Measurements from ENCODE around the gene HIVEP2. TPM values are rescaled to one million over a fixed set of nuclear protein-coding genes. Genes with fewer than 3 reads are reported as not detected.
A peak's percentile ranks its signal among the peaks of the same experiment; 100 is the strongest.

Gene HIVEP2
- total and polyA plus RNA-seq, 7 experiments from 2014 or later = 12.2 to 92.1 (median 51.5) TPM

DNA sequence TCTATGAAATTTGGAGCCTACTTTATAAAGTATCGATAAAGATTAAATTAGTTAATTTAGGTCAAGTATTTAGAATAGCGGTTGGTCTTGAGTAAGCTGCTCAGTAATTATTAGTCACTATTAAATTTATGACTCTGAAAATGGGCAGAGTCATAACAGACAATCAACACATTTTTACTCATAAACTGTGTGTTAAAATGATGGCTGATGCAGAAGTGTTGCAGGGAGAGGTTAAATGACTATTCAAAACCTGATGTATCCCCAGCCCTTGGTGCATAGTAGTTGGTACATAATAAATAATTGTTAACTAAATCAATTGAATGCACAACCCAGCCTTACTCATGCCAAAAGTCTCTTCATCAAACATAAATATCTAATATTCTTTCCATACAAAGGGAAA, 30.6 kb downstream of the HIVEP2 start:
- peaks cover 0 to 30% (median 16%) of the 10 kb centered on the region in 5 donors for H3K36me3 Mint-ChIP-seq

DNA sequence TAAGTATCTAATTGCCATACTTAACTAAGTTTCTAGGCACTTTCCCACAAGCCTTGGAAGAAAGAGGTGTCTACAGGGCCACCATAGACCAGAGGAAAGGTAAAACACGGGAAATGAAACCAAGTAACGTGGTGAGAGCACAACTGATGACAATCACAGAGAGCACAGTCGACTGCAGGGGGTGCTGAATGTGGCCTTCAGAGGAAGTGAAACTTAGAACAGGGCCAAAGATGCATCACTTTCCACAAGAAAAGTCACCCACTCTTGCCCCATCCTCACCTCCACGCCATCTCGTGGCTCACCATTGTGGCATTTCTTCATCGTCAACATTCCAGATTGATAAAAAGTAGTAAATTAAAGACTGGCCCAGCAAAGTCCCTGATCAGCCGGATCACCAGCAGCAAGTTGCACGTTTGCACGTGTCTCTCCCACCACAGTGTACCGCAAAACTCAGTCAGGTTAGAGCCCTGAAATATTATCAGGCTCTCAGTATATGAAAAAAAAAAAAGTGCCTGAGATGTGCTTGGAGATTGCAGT, 31.4 kb downstream of the HIVEP2 start:
- no peaks in the 10 kb centered on the region for H3K27me3 Mint-ChIP-seq
- Histone ChIP-seq H3K27ac (ENCODE audit: low read depth, low read length) (peak overlapping the region; percentile 82), H3K36me3 (ENCODE audit: control insufficient read depth in 2 of 3, insufficient read depth in 3 of 3, low read length in 3 of 3) (no peaks in the 10 kb centered on the region), H3K4me1 (ENCODE audit: control insufficient read depth in 2 of 2, insufficient read depth in 2 of 2, low read length in 2 of 2) (peaks cover 52 to 75% of the 10 kb centered on the region in 2 donors), H3K27me3 (ENCODE audit: control insufficient read depth in 2 of 2, insufficient read depth in 2 of 2, low read length in 2 of 2) (no peaks in the 10 kb centered on the region), H3K9me3 (ENCODE audit: control insufficient read depth in 2 of 3, low read length in 3 of 3) (no peaks in the 10 kb centered on the region), H3K4me3 (ENCODE audit: low read length) (peak overlapping the region; percentile 55)
- H3K4me1 Mint-ChIP-seq = peaks cover 52 to 96% (median 93%) of the 10 kb centered on the region in 7 donors
- POLR2A ChIA-PET = interaction anchor here (0.6 to 7.5 kb wide), 10 partner anchors 10 to 71 kb away, joined by 3 to 75 read pairs (median 6); no protein-coding TSS in a partner anchor
- peak overlapping the region; percentile 71 to 94 (median 87) for H3K4me3 Mint-ChIP-seq
- CTCF ChIA-PET = interaction anchor here (0.6 to 1.6 kb wide), 8 partner anchors 10 to 433 kb away, joined by 3 to 6 read pairs (median 4); no protein-coding TSS in a partner anchor
- peak; percentile 34 to 83 (median 80) for DNase-seq
- H3K36me3 Mint-ChIP-seq = peaks cover 0 to 30% (median 16%) of the 10 kb centered on the region in 5 donors
- H3K9me3 Mint-ChIP-seq = no peaks in the 10 kb centered on the region
- H3K27ac Mint-ChIP-seq = peak overlapping the region in 7 of 9 donors; percentile 95 to 100 (median 99)
- intact Hi-C loops (cut with micrococcal nuclease) = loop anchor here (1.0 to 5.0 kb wide), 12 partner anchors 9 to 94 kb away; no protein-coding TSS in a partner anchor
- ATAC-seq = peak; percentile 93

More for the DNA sequence above, 30.6 kb downstream of the HIVEP2 start:
- Mint-ChIP-seq H3K27me3 (no peaks in the 10 kb centered on the region), H3K4me1 (peaks cover 52 to 99% (median 95%) of the 10 kb centered on the region in 7 donors), H3K4me3 (peak overlapping the region in 1 of 10 donors; percentile 18), H3K27ac (peak overlapping the region in 6 of 9 donors; percentile 95 to 100 (median 99)), H3K9me3 (no peaks in the 10 kb centered on the region)
- Histone ChIP-seq H3K36me3 (ENCODE audit: control insufficient read depth in 2 of 3, insufficient read depth in 3 of 3, low read length in 3 of 3) (no peaks in the 10 kb centered on the region), H3K27ac (ENCODE audit: low read depth, low read length) (peak overlapping the region; percentile 82), H3K27me3 (ENCODE audit: control insufficient read depth in 2 of 2, insufficient read depth in 2 of 2, low read length in 2 of 2) (no peaks in the 10 kb centered on the region), H3K9me3 (ENCODE audit: control insufficient read depth in 2 of 3, low read length in 3 of 3) (no peaks in the 10 kb centered on the region), H3K4me1 (ENCODE audit: control insufficient read depth in 2 of 2, insufficient read depth in 2 of 2, low read length in 2 of 2) (peaks cover 56 to 77% of the 10 kb centered on the region in 2 donors), H3K4me3 (ENCODE audit: low read length) (no peak overlapping the region)
- intact Hi-C loops (cut with micrococcal nuclease) = loop anchor here (2.0 to 5.0 kb wide), 2 partner anchors 14 to 42 kb away; no protein-coding TSS in a partner anchor
- CTCF ChIA-PET = interaction anchor here (0.6 to 1.3 kb wide), 4 partner anchors 27 to 433 kb away, joined by 3 to 6 read pairs (median 3); no protein-coding TSS in a partner anchor
- POLR2A ChIA-PET = interaction anchor here (0.6 to 7.5 kb wide), 7 partner anchors 9 to 212 kb away, joined by 3 to 75 read pairs (median 6); no protein-coding TSS in a partner anchor
- DNase-seq (no peak), ATAC-seq (no peak)

DNA sequence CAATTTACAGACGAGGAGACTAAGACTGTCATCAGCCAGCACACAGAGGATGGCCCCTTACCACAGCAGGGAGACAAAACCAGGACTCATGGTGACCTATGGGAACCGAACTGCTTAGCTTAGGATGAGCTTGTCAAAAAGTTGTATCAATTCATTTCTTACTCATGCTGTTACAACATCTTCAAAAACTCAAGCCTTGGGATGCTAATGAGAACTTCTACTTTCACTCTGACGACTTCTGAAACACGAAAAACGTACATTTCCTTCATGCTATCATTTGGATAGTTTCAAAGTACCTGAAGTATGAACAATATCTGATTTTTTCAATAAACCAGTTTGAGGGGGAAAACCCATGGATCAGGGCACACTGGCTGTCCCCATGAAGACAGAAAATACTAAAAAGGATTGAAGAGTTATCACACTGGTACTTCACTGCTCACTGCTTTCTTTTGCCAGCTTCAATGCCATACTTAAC, 31.9 kb downstream of the HIVEP2 start:
- H3K27me3 ChIP-seq (ENCODE audit: control insufficient read depth in 2 of 2, insufficient read depth in 2 of 2, low read length in 2 of 2) = no peaks in the 10 kb centered on the region
- Mint-ChIP-seq H3K36me3 (peaks cover 0 to 30% (median 12%) of the 10 kb centered on the region in 5 donors), H3K27me3 (no peaks in the 10 kb centered on the region), H3K9me3 (peaks cover 0 to 2% (median 0%) of the 10 kb centered on the region in 11 donors), H3K27ac (peak overlapping the region in 7 of 9 donors; percentile 95 to 100 (median 99)), H3K4me1 (peaks cover 57 to 96% (median 93%) of the 10 kb centered on the region in 7 donors), H3K4me3 (peak overlapping the region; percentile 71 to 94 (median 87))
- ATAC-seq = peak; percentile 55
- intact Hi-C loops (cut with micrococcal nuclease) = loop anchor here (1.0 to 5.0 kb wide), 11 partner anchors 9 to 94 kb away; no protein-coding TSS in a partner anchor
- H3K4me1 ChIP-seq (ENCODE audit: control insufficient read depth in 2 of 2, insufficient read depth in 2 of 2, low read length in 2 of 2) = peaks cover 54 to 76% of the 10 kb centered on the region in 2 donors
- H3K4me3 ChIP-seq (ENCODE audit: low read length) = peak overlapping the region; percentile 55
- POLR2A ChIA-PET = interaction anchor here (1.0 to 7.5 kb wide), 8 partner anchors 10 to 70 kb away, joined by 3 to 75 read pairs (median 6); no protein-coding TSS in a partner anchor
- CTCF ChIA-PET = interaction anchor here (0.6 to 1.6 kb wide), 6 partner anchors 9 to 219 kb away, joined by 3 to 6 read pairs (median 4); no protein-coding TSS in a partner anchor
- H3K36me3 ChIP-seq (ENCODE audit: control insufficient read depth in 2 of 3, insufficient read depth in 3 of 3, low read length in 3 of 3) = no peaks in the 10 kb centered on the region
- peak overlapping the region; percentile 82 for H3K27ac ChIP-seq (ENCODE audit: low read depth, low read length)
- DNase-seq = peak in 2 of 9 donors; percentile 33 to 61
- no peaks in the 10 kb centered on the region for H3K9me3 ChIP-seq (ENCODE audit: control insufficient read depth in 2 of 3, low read length in 3 of 3)

DNA sequence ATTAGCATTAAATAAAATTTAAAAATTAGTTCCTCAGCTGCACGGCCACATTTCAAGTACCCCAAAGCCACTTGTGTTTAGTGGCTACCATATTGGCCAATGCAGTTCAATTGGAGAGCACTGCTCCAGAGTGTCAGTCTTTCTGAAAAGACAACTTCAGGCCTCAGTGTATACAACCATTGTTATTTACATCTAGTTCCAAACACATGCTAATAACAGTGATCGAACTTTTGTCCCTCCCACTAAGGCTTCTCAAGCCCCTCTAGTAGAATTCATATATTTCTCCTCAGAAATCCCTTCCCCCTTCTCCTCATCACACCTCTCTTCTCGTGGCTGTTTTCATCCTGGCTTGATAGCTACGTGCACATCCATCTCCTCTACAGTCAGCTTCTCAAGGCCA, 32.9 kb downstream of the HIVEP2 start:
- peak overlapping the region in 9 of 10 donors; percentile 17 to 94 (median 86) for H3K4me3 Mint-ChIP-seq
- peaks cover 63 to 96% (median 95%) of the 10 kb centered on the region in 7 donors for H3K4me1 Mint-ChIP-seq
- ATAC-seq (no peak), DNase-seq (no peak)
- ChIA-PET POLR2A (interaction anchor here (0.8 to 7.5 kb wide), 8 partner anchors 9 to 69 kb away, joined by 3 to 75 read pairs (median 4); no protein-coding TSS in a partner anchor), CTCF (interaction anchor here (1.6 kb wide), 1 partner anchor 23 kb away, joined by 4 read pairs; no protein-coding TSS in a partner anchor)
- Histone ChIP-seq H3K4me1 (ENCODE audit: control insufficient read depth in 2 of 2, insufficient read depth in 2 of 2, low read length in 2 of 2) (peaks cover 57 to 84% of the 10 kb centered on the region in 2 donors), H3K27me3 (ENCODE audit: control insufficient read depth in 2 of 2, insufficient read depth in 2 of 2, low read length in 2 of 2) (no peaks in the 10 kb centered on the region), H3K4me3 (ENCODE audit: low read length) (peak overlapping the region; percentile 55), H3K36me3 (ENCODE audit: control insufficient read depth in 2 of 3, insufficient read depth in 3 of 3, low read length in 3 of 3) (no peaks in the 10 kb centered on the region), H3K27ac (ENCODE audit: low read depth, low read length) (peak overlapping the region; percentile 82), H3K9me3 (ENCODE audit: control insufficient read depth in 2 of 3, low read length in 3 of 3) (no peaks in the 10 kb centered on the region)
- peak overlapping the region in 7 of 9 donors; percentile 95 to 100 (median 99) for H3K27ac Mint-ChIP-seq
- H3K36me3 Mint-ChIP-seq = peaks cover 0 to 33% (median 10%) of the 10 kb centered on the region in 5 donors
- no peaks in the 10 kb centered on the region for H3K27me3 Mint-ChIP-seq
- peaks cover 0 to 6% (median 0%) of the 10 kb centered on the region in 11 donors for H3K9me3 Mint-ChIP-seq
- intact Hi-C loops (cut with micrococcal nuclease) = loop anchor here in 1 of 2 donors (5.0 kb wide), 1 partner anchor 40 kb away; no protein-coding TSS in a partner anchor

- peaks cover 57 to 83% of the 10 kb centered on the region in 2 donors for H3K4me1 ChIP-seq (ENCODE audit: control insufficient read depth in 2 of 2, insufficient read depth in 2 of 2, low read length in 2 of 2)
- ATAC-seq (no peak), DNase-seq (no peak)
- H3K27me3 ChIP-seq (ENCODE audit: control insufficient read depth in 2 of 2, insufficient read depth in 2 of 2, low read length in 2 of 2) = no peaks in the 10 kb centered on the region
- intact Hi-C loops (cut with micrococcal nuclease) = loop anchor here in 1 of 2 donors (5.0 kb wide), 1 partner anchor 39 kb away; no protein-coding TSS in a partner anchor
- Mint-ChIP-seq H3K27ac (peak overlapping the region in 6 of 9 donors; percentile 74 to 97 (median 92)), H3K4me1 (peaks cover 66 to 96% (median 95%) of the 10 kb centered on the region in 7 donors), H3K4me3 (peak overlapping the region in 4 of 10 donors; percentile 20 to 60 (median 50)), H3K27me3 (no peaks in the 10 kb centered on the region), H3K9me3 (peaks cover 0 to 6% (median 0%) of the 10 kb centered on the region in 11 donors), H3K36me3 (peaks cover 0 to 30% (median 9%) of the 10 kb centered on the region in 5 donors)
- no peaks in the 10 kb centered on the region for H3K36me3 ChIP-seq (ENCODE audit: control insufficient read depth in 2 of 3, insufficient read depth in 3 of 3, low read length in 3 of 3)
- POLR2A ChIA-PET = interaction anchor here (1.4 to 7.5 kb wide), 4 partner anchors 8 to 23 kb away, joined by 3 to 75 read pairs (median 28); no protein-coding TSS in a partner anchor
- CTCF ChIA-PET = no interaction called here
- H3K27ac ChIP-seq (ENCODE audit: low read depth, low read length) = peak overlapping the region; percentile 56
- H3K4me3 ChIP-seq (ENCODE audit: low read length) = no peak overlapping the region
- H3K9me3 ChIP-seq (ENCODE audit: control insufficient read depth in 2 of 3, low read length in 3 of 3) = no peaks in the 10 kb centered on the region
Measured at GRCh38 chr6:142911430-142911829, 33.5 kb downstream of the HIVEP2 start.

DNA sequence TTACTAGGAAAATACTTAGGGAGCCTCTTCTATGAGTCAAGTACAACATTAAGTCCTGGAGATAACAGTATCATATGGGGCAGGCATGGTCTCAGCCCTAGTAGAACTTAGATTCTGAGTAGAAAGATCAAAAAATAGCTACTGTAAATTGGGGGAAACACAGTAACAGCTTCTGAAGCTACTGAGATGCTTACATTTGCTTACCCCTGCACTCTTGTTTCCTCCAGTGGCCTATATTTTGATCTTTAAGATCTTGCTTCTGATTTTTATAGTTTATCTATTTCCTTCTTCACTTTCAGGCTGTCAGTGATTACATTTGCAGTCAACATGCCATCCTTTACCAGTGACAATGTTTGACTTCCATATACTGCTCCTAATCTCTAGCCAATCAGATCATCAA, 35.3 kb downstream of the HIVEP2 start:
- intact Hi-C loops (cut with micrococcal nuclease) = loop anchor here in 1 of 2 donors (5.0 kb wide), 1 partner anchor 37 kb away; no protein-coding TSS in a partner anchor
- H3K27me3 ChIP-seq (ENCODE audit: control insufficient read depth in 2 of 2, insufficient read depth in 2 of 2, low read length in 2 of 2) = no peaks in the 10 kb centered on the region
- peaks cover 50 to 72% of the 10 kb centered on the region in 2 donors for H3K4me1 ChIP-seq (ENCODE audit: control insufficient read depth in 2 of 2, insufficient read depth in 2 of 2, low read length in 2 of 2)
- ChIA-PET POLR2A (interaction anchor here (0.9 to 2.3 kb wide), 9 partner anchors 8 to 56 kb away, joined by 4 to 13 read pairs (median 6); no protein-coding TSS in a partner anchor), CTCF (interaction anchor here (0.9 to 1.3 kb wide), 4 partner anchors 9 to 24 kb away, joined by 3 to 5 read pairs (median 3); no protein-coding TSS in a partner anchor)
- H3K27ac ChIP-seq (ENCODE audit: low read depth, low read length) = peak overlapping the region; percentile 56
- Mint-ChIP-seq H3K27me3 (no peaks in the 10 kb centered on the region), H3K9me3 (peaks cover 0 to 6% (median 0%) of the 10 kb centered on the region in 11 donors), H3K4me1 (peaks cover 57 to 93% (median 79%) of the 10 kb centered on the region in 7 donors), H3K4me3 (peak overlapping the region in 9 of 10 donors; percentile 2 to 74 (median 57)), H3K36me3 (peaks cover 0 to 22% (median 5%) of the 10 kb centered on the region in 5 donors), H3K27ac (peak overlapping the region in 6 of 9 donors; percentile 66 to 97 (median 92))
- ATAC-seq (no peak), DNase-seq (no peak)
- H3K9me3 ChIP-seq (ENCODE audit: control insufficient read depth in 2 of 3, low read length in 3 of 3) = no peaks in the 10 kb centered on the region
- no peak overlapping the region for H3K4me3 ChIP-seq (ENCODE audit: low read length)
- no peaks in the 10 kb centered on the region for H3K36me3 ChIP-seq (ENCODE audit: control insufficient read depth in 2 of 3, insufficient read depth in 3 of 3, low read length in 3 of 3)

Data from naive thymus-derived CD4-positive, alpha-beta T cell (primary cell).